ENCODE data around the gene TLNRD1.

Gene TLNRD1

GRCh38 chr15:80978685-80979329, 21.9 kb upstream of the TLNRD1 start:
- TF ChIP-seq CTCF (IDR thresholded peaks at IDR 0.05) = no peak
- H3K4me3 ChIP-seq = no peak overlapping the region
- no peak overlapping the region for H3K27ac ChIP-seq
- no peak for DNase-seq (ENCODE audit: low spot score)

GRCh38 chr15:80979538-80980200, 21.1 kb upstream of the TLNRD1 start:
- no peak overlapping the region for H3K4me3 ChIP-seq
- no peak for TF ChIP-seq CTCF (IDR thresholded peaks at IDR 0.05)
- DNase-seq (ENCODE audit: low spot score) = no peak
- no peak overlapping the region for H3K27ac ChIP-seq

- no peak for TF ChIP-seq CTCF (IDR thresholded peaks at IDR 0.05)
- DNase-seq (ENCODE audit: low spot score) = no peak
- no peak overlapping the region for H3K27ac ChIP-seq
- no peak overlapping the region for H3K4me3 ChIP-seq
These were observed 18.5 kb upstream of the TLNRD1 start for GRCh38 chr15:80982205-80982604.

GRCh38 chr15:80982839-80983238, 17.9 kb upstream of the TLNRD1 start:
- no peak for DNase-seq (ENCODE audit: low spot score)
- Histone ChIP-seq H3K4me3 (no peak overlapping the region), H3K27ac (no peak overlapping the region)
- no peak for TF ChIP-seq CTCF (IDR thresholded peaks at IDR 0.05)

- Histone ChIP-seq H3K27ac (peak overlapping the region in 1 of 2 donors; percentile 43), H3K4me3 (no peak overlapping the region)
- TF ChIP-seq CTCF (IDR thresholded peaks at IDR 0.05) = no peak
- no peak for DNase-seq (ENCODE audit: low spot score)
These were observed 15.9 kb upstream of the TLNRD1 start for GRCh38 chr15:80984856-80985255.

GRCh38 chr15:80985981-80986380, 14.7 kb upstream of the TLNRD1 start:
- no peak for DNase-seq (ENCODE audit: low spot score)
- Histone ChIP-seq H3K27ac (no peak overlapping the region), H3K4me3 (no peak overlapping the region)
- no peak for TF ChIP-seq CTCF (IDR thresholded peaks at IDR 0.05)

- no peak for TF ChIP-seq CTCF (IDR thresholded peaks at IDR 0.05)
- no peak overlapping the region for H3K27ac ChIP-seq
- H3K4me3 ChIP-seq = no peak overlapping the region
These were observed 14.2 kb upstream of the TLNRD1 start for GRCh38 chr15:80986487-80986886.

More at GRCh38 chr15:80986487-80986886, 14.2 kb upstream of the TLNRD1 start:
- no peak for DNase-seq (ENCODE audit: low spot score)

Measured in coronary artery (tissue), 2 donors.